ENCODE results near the gene ANKS1B. TPM values are rescaled to one million over a fixed set of nuclear protein-coding genes. Genes with fewer than 3 reads are reported as not detected.

The ANKS1B gene
- total and polyA plus RNA-seq, 2 of the 4 experiments (the other 2 are of a cell fraction) = 0.17 to 0.18 TPM

GRCh38 chr12:99110868-99111267, 873.9 kb downstream of the ANKS1B start:
- no peaks in the 10 kb centered on the region for H3K79me1 ChIP-seq (ENCODE audit: low read depth in 1 of 2, low read length in 2 of 2)
- H3K4me2 ChIP-seq (ENCODE audit: low read depth, low read length) = no peak overlapping the region

More at GRCh38 chr12:99110868-99111267, 873.9 kb downstream of the ANKS1B start:
- no peak overlapping the region for H3K4me3 ChIP-seq (ENCODE audit: insufficient read depth, low read depth, low read length)
- H3K4ac ChIP-seq (ENCODE audit: low read depth, low read length) = no peak overlapping the region
- no peak overlapping the region for H2AK5ac ChIP-seq (ENCODE audit: low read depth, low read length)
- H2BK15ac ChIP-seq (ENCODE audit: low read depth, low read length) = no peak overlapping the region
- H3K18ac ChIP-seq (ENCODE audit: low read depth, low read length) = no peak overlapping the region
- no peaks in the 10 kb centered on the region for H3K9me3 ChIP-seq (ENCODE audit: control insufficient read depth, insufficient read depth, low read length)
- H3K14ac ChIP-seq (replicated peaks; ENCODE audit: low read depth, low read length) = no peak overlapping the region
- no peaks in the 10 kb centered on the region for H3K36me3 ChIP-seq (ENCODE audit: control insufficient read depth, insufficient read depth, low read length)
- intact Hi-C loops (cut with micrococcal nuclease) (no loop called here), in situ Hi-C loops (cut with MboI; ENCODE audit: low sequenced_read_pairs) (no loop called here), dilution Hi-C loops (cut with HindIII; ENCODE audit: low sequenced_read_pairs, unreplicated experiment) (no loop called here)
- H4K8ac ChIP-seq (ENCODE audit: low read depth in 2 of 2, low read length in 2 of 2) = no peak overlapping the region
- H4K91ac ChIP-seq (ENCODE audit: insufficient read depth, low read depth, low read length) = no peak overlapping the region
- no peak overlapping the region for H2BK5ac ChIP-seq (ENCODE audit: low read depth, low read length, poor library complexity, severe bottlenecking)
- no peaks in the 10 kb centered on the region for H3K4me1 ChIP-seq (ENCODE audit: control insufficient read depth, insufficient read depth, low read length)
- WGBS, 2 experiments (ENCODE audit: extremely low coverage in 2 of 2, insufficient read length in 1 of 2) = 23% methylated on average over 2 of the region's 3 CpGs; no CpG with 5 or more reads in 1 of the 2 experiments
- no peak overlapping the region for H2BK120ac ChIP-seq (ENCODE audit: low read depth, low read length)
- DNase-seq (no peak), ATAC-seq (ENCODE audit: low read depth) (no peak)
- H3K27ac ChIP-seq (ENCODE audit: insufficient read depth, low read length) = no peak overlapping the region
- H2AFZ ChIP-seq (replicated peaks; ENCODE audit: low read length, poor library complexity) = no peak overlapping the region
- TF ChIP-seq MAFK (IDR thresholded peaks at IDR 0.05; ENCODE audit: low read depth, low read length) (no peak), RFX5 (IDR thresholded peaks at IDR 0.05; ENCODE audit: low read depth, low read length) (no peak), RCOR1 (IDR thresholded peaks at IDR 0.05; ENCODE audit: insufficient replicate concordance, low read length) (no peak), POLR2A (IDR thresholded peaks at IDR 0.05; ENCODE audit: low read depth, low read length) (no peak), RAD21 (IDR thresholded peaks at IDR 0.05; ENCODE audit: low read length) (no peak), CEBPB (IDR thresholded peaks at IDR 0.05; ENCODE audit: low read depth, low read length) (no peak), BHLHE40 (IDR thresholded peaks at IDR 0.05; ENCODE audit: low read depth, low read length) (no peak), SMC3 (IDR thresholded peaks at IDR 0.05; ENCODE audit: low read depth, low read length) (no peak), USF2 (IDR thresholded peaks at IDR 0.05; ENCODE audit: low read depth, low read length) (no peak), MAZ (IDR thresholded peaks at IDR 0.05; ENCODE audit: borderline replicate concordance, low read depth, low read length) (no peak)
- TF ChIP-seq, protein P1, sequence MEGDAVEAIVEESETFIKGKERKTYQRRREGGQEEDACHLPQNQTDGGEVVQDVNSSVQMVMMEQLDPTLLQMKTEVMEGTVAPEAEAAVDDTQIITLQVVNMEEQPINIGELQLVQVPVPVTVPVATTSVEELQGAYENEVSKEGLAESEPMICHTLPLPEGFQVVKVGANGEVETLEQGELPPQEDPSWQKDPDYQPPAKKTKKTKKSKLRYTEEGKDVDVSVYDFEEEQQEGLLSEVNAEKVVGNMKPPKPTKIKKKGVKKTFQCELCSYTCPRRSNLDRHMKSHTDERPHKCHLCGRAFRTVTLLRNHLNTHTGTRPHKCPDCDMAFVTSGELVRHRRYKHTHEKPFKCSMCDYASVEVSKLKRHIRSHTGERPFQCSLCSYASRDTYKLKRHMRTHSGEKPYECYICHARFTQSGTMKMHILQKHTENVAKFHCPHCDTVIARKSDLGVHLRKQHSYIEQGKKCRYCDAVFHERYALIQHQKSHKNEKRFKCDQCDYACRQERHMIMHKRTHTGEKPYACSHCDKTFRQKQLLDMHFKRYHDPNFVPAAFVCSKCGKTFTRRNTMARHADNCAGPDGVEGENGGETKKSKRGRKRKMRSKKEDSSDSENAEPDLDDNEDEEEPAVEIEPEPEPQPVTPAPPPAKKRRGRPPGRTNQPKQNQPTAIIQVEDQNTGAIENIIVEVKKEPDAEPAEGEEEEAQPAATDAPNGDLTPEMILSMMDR (conservative IDR thresholded peaks at IDR 0.05; ENCODE audit: low read depth, low read length) = no peak
- H3K27me3 ChIP-seq (ENCODE audit: control insufficient read depth, insufficient read depth, low read length) = no peaks in the 10 kb centered on the region
- ChIA-PET POLR2A (ENCODE audit: unreplicated experiment) (no interaction called here), CTCF (no interaction called here)
- BruUV-seq (replicated peaks) = no TSS peak
- H3K56ac ChIP-seq (ENCODE audit: extremely low read depth, insufficient read depth, low read length) = no peak overlapping the region
- H3K9ac ChIP-seq (ENCODE audit: low read depth, low read length) = no peak overlapping the region
- no peak overlapping the region for H4K5ac ChIP-seq (ENCODE audit: low read depth, low read length)
- no peaks in the 10 kb centered on the region for H4K20me1 ChIP-seq (ENCODE audit: insufficient read depth, low read length)
- no peak overlapping the region for H2AK9ac ChIP-seq (replicated peaks; ENCODE audit: low read depth, low read length, poor library complexity)
- no peaks in the 10 kb centered on the region for H3K9me1 ChIP-seq (ENCODE audit: insufficient read depth, low read length)
- no peak overlapping the region for H3K23ac ChIP-seq (ENCODE audit: low read depth, low read length)
- no peak overlapping the region for H2BK20ac ChIP-seq (ENCODE audit: low read depth, low read length)

Data from IMR-90 (cell line).